Gastrocnemius medialis (tissue), 4 donors: ENCODE data around the gene AP1S3. TPM values are rescaled to one million over a fixed set of nuclear protein-coding genes. Genes with fewer than 3 reads are reported as not detected.

Experiments used
- ATAC-seq, 2 donors: fragments of 150-250 bp; one replicate each; pipeline ENCODE4 v1.9.1; 2016
- DNase-seq, 2 donors: peaks; one replicate each; pipeline ENCODE4 v3.0.0-alpha.2; 2019
- H3K27ac ChIP-seq, 4 donors: fragments of 200-600 bp; sonication (generic); 1 replicate in 1 of 4; 2 replicates in 3 of 4; pipeline ENCODE4 v1.5.1; 2016 to 2018; ENCODE audit warnings: mild to moderate bottlenecking in 2 of 4, moderate library complexity in 1 of 4
- H3K27me3 ChIP-seq, 3 donors: fragments of 200-600 bp; sonication (generic) in 2 of 3; 1 replicate in 1 of 3; 2 replicates in 2 of 3; pipeline versions ENCODE4 v1.5.1 to v1.6.0; 2016 to 2019; ENCODE audit warnings: mild to moderate bottlenecking in 1 of 3, moderate library complexity in 1 of 3
- H3K36me3 ChIP-seq, 2 donors: fragments of 200-600 bp; sonication (generic) in 1 of 2; one replicate each; pipeline ENCODE4 v1.5.1; 2017 to 2018
- H3K4me1 ChIP-seq, 2 donors: fragments of 200-600 bp; sonication (generic) in 1 of 2; one replicate each; pipeline ENCODE4 v1.5.1; 2016 to 2017; ENCODE audit warnings: mild to moderate bottlenecking in 2 of 2
- H3K4me3 ChIP-seq, 4 donors: fragments of 200-600 bp; sonication (generic) in 3 of 4; 1 replicate in 1 of 4; 2 replicates in 3 of 4; pipeline ENCODE4 v1.5.1; 2016 to 2019; ENCODE audit warnings: mild to moderate bottlenecking in 2 of 4
- H3K9me3 ChIP-seq, 3 donors: fragments of 200-600 bp; sonication (generic) in 2 of 3; 1 replicate in 1 of 3; 2 replicates in 2 of 3; pipeline ENCODE4 v1.5.1; 2016 to 2019
- CTCF ChIP-seq, 5 experiments: fragments of 450-650 bp in 3 of 5; fragments of 200-600 bp in 2 of 5; sonication (generic) in 2 of 5; IDR thresholded peaks in 4 of 5; conservative IDR thresholded peaks in 1 of 5; 1 replicate in 4 of 5; 2 replicates in 1 of 5; pipeline ENCODE4 v1.5.1; 2016 to 2019; ENCODE audit warnings: antibody characterized with exemption in 5 of 5, mild to moderate bottlenecking in 3 of 5, moderate library complexity in 3 of 5
- POLR2A ChIP-seq, 2 donors: fragments of 450-650 bp; IDR thresholded peaks; one replicate each; pipeline ENCODE4 v1.6.1; 2017; ENCODE audit warnings: antibody characterized with exemption in 2 of 2, mild to moderate bottlenecking in 2 of 2, moderate library complexity in 2 of 2
- in situ Hi-C, 4 donors: fragments of 200-750 bp; cut with MboI; loops; one replicate each; pipeline versions ENCODE4 v1.15.0 to v1.8.0; 2017; ENCODE audit warnings: low sequenced_read_pairs in 4 of 4
- intact Hi-C: fragments of 100-400 bp; cut with DNase I; formaldehyde crosslinking; loops from one replicate; pipeline ENCODE4 v1.15.1; 2023; ENCODE audit warnings: low total_unique reads
- total RNA-seq, 4 donors: library from RNA; depleted of rRNA; stranded (reverse); fragments of >200 nt; gene quantifications; one replicate each; pipeline versions ENCODE4 v1.1.0 to v1.2.3, GENCODE V29; 2016

AP1S3 gene
- total RNA-seq, 4 donors from 2014 or later, result 0.20 TPM; not detected in 3

DNA sequence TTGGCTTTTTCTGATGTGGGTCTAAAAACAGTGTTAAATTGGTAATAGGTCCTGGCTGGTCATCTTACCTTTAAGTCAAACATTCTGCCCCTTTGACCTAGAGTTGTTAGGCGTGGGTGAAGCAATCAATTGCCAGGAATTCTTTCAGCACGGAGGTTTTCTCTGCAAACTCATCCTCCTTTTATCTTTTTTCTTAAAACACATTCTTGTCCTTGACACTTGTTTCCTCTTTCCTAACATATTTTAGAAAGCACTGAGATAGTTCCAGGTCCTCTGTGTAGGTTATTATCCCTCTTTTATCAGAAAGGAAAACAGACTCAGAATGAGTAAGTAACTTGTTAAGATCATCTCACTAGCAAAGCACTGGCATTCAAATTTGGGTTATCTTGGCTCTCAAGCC is 18.6 kb upstream of the AP1S3 start:
- ATAC-seq, result no peak
- no peak for TF ChIP-seq CTCF (IDR thresholded peaks at IDR 0.05 in 4 of 5, conservative IDR thresholded peaks at IDR 0.05 in 1 of 5)
- no peak for TF ChIP-seq POLR2A (IDR thresholded peaks at IDR 0.05)
- H3K27me3 ChIP-seq, result no peaks in the 10 kb centered on the region
- intact Hi-C loops (no loop called here), in situ Hi-C loops (no loop called here)
- no peaks in the 10 kb centered on the region for H3K4me1 ChIP-seq
- no peak overlapping the region for H3K4me3 ChIP-seq
- H3K27ac ChIP-seq, result no peak overlapping the region
- H3K9me3 ChIP-seq, result no peaks in the 10 kb centered on the region
- no peaks in the 10 kb centered on the region for H3K36me3 ChIP-seq
- DNase-seq, result no peak

DNA sequence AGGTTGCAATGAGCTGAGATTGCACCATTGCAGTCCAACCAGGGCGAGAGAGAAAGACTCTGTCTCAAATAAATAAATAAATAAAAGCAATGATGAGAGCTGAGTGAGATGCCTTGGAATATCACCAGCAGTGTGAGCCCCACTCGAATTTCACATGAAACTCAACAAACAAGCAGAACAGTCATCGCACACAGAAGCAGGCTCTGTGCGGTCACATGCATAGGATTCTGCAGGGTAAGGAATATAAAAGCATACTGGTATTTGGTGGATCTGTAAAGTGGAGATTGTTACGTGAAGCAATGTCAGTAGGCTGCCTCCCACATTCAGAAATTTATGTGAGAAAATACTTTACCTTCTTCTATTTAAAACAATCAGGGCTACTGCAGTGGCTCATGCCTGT is 18.0 kb upstream of the AP1S3 start:
- Histone ChIP-seq H3K4me3 (no peak overlapping the region), H3K27me3 (no peaks in the 10 kb centered on the region), H3K4me1 (no peaks in the 10 kb centered on the region), H3K27ac (no peak overlapping the region), H3K36me3 (no peaks in the 10 kb centered on the region), H3K9me3 (no peaks in the 10 kb centered on the region)
- DNase-seq, result no peak
- ATAC-seq, result no peak
- TF ChIP-seq POLR2A (IDR thresholded peaks at IDR 0.05) (no peak), CTCF (IDR thresholded peaks at IDR 0.05 in 4 of 5, conservative IDR thresholded peaks at IDR 0.05 in 1 of 5) (no peak)
- intact Hi-C loops, result no loop called here
- in situ Hi-C loops, result no loop called here

- ATAC-seq, result no peak
- intact Hi-C loops (no loop called here), in situ Hi-C loops (no loop called here)
- DNase-seq, result no peak
- Histone ChIP-seq H3K36me3 (no peaks in the 10 kb centered on the region), H3K4me3 (no peak overlapping the region), H3K4me1 (no peaks in the 10 kb centered on the region), H3K27ac (no peak overlapping the region), H3K9me3 (no peaks in the 10 kb centered on the region), H3K27me3 (no peaks in the 10 kb centered on the region)
- TF ChIP-seq CTCF (IDR thresholded peaks at IDR 0.05 in 4 of 5, conservative IDR thresholded peaks at IDR 0.05 in 1 of 5), result no peak
- TF ChIP-seq POLR2A (IDR thresholded peaks at IDR 0.05), result no peak
Observed at GRCh38 chr2:223854741-223855140, 17.4 kb upstream of the AP1S3 start.

- in situ Hi-C loops, result no loop called here
- ATAC-seq, result no peak
- intact Hi-C loops, result no loop called here
Observed at GRCh38 chr2:223853425-223853837, 16.0 kb upstream of the AP1S3 start.

More at GRCh38 chr2:223853425-223853837, 16.0 kb upstream of the AP1S3 start:
- Histone ChIP-seq H3K4me3 (no peak overlapping the region), H3K4me1 (no peaks in the 10 kb centered on the region), H3K36me3 (no peaks in the 10 kb centered on the region), H3K27me3 (no peaks in the 10 kb centered on the region), H3K27ac (no peak overlapping the region), H3K9me3 (no peaks in the 10 kb centered on the region)
- TF ChIP-seq POLR2A (IDR thresholded peaks at IDR 0.05) (no peak), CTCF (IDR thresholded peaks at IDR 0.05 in 4 of 5, conservative IDR thresholded peaks at IDR 0.05 in 1 of 5) (no peak)
- DNase-seq, result no peak
